Myocyte (in vitro differentiated cells): Measurements from ENCODE around the gene E4F1. TPM values are rescaled to one million over a fixed set of nuclear protein-coding genes. Genes with fewer than 3 reads are reported as not detected.
A peak's percentile ranks its signal among the peaks of the same experiment; 100 is the strongest.

Experiments
- DNase-seq: peaks from one replicate; pipeline ENCODE4 v3.0.0-alpha.2; 2012; ENCODE audit warnings: low read depth
- total RNA-seq: library from RNA; depleted of rRNA; stranded (reverse); fragments of >200 nt; gene quantifications from 2 replicates; pipeline ENCODE4 v1.2.3, GENCODE V29; 2014

Gene E4F1
- total RNA-seq, 1 donor from 2014 or later, result 33.6 TPM

- no peak for DNase-seq
Measured at GRCh38 chr16:2271848-2272461, 48.6 kb downstream of the E4F1 start.

GRCh38 chr16:2273484-2273883 lies 50.1 kb downstream of the E4F1 start:
- DNase-seq, result no peak

- DNase-seq, result no peak
Measured at GRCh38 chr16:2273931-2274330, 50.5 kb downstream of the E4F1 start.

GRCh38 chr16:2275476-2276367 lies 52.3 kb downstream of the E4F1 start:
- DNase-seq, result peak; percentile 23

GRCh38 chr16:2276368-2277195 lies 53.2 kb downstream of the E4F1 start:
- no peak for DNase-seq

GRCh38 chr16:2277466-2278271 lies 54.3 kb downstream of the E4F1 start:
- DNase-seq, result no peak

- no peak for DNase-seq
Measured at GRCh38 chr16:2278272-2278608, 54.8 kb downstream of the E4F1 start.

GRCh38 chr16:2278956-2279800 lies 55.8 kb downstream of the E4F1 start:
- DNase-seq, result peak; percentile 88

GRCh38 chr16:2280461-2280860 lies 57.1 kb downstream of the E4F1 start:
- DNase-seq, result no peak

GRCh38 chr16:2280981-2281542 lies 57.7 kb downstream of the E4F1 start:
- no peak for DNase-seq

GRCh38 chr16:2282262-2282661 lies 58.9 kb downstream of the E4F1 start:
- no peak for DNase-seq

- no peak for DNase-seq
Measured at GRCh38 chr16:2282866-2283555, 59.6 kb downstream of the E4F1 start.

- no peak for DNase-seq
Measured at GRCh38 chr16:2284001-2284770, 60.8 kb downstream of the E4F1 start.

GRCh38 chr16:2284797-2285576 lies 61.6 kb downstream of the E4F1 start:
- DNase-seq, result no peak
